SK-N-MC (cell line): ENCODE measurements around the gene HOXA5.

ENCODE experiments used
- DNase-seq: peaks from one replicate; pipeline ENCODE4 v3.0.0-alpha.2; 2011; ENCODE audit warnings: low read depth, low spot score
- H3K27ac ChIP-seq: fragments of 200-600 bp; sonication (generic); 2 replicates; pipeline ENCODE4 v1.5.1; 2016; ENCODE audit warnings: mixed run types
- H3K36me3 ChIP-seq: fragments of 200-600 bp; sonication (generic); 2 replicates; pipeline ENCODE4 v1.6.1; 2017; ENCODE audit warnings: antibody characterized with exemption, low read length, mixed read lengths; ENCODE audit not compliant: insufficient read depth
- H3K4me3 ChIP-seq: fragments of 200-600 bp; sonication (generic); 2 replicates; pipeline ENCODE4 v1.5.1; 2016
- H3K9ac ChIP-seq: fragments of 200-600 bp; sonication (generic); 2 replicates; pipeline ENCODE4 v1.8.0; 2017; ENCODE audit warnings: mixed run types, mixed read lengths; ENCODE audit not compliant: insufficient read length
- H3K9me3 ChIP-seq: fragments of 200-600 bp; sonication (generic); 2 replicates; pipeline ENCODE4 v1.6.1; 2017; ENCODE audit warnings: low read depth, mild to moderate bottlenecking, antibody characterized with exemption, low read length, moderate library complexity, mixed read lengths
- EZH2 ChIP-seq: fragments of 200-600 bp; sonication (generic); IDR thresholded peaks from one replicate; pipeline ENCODE4 v1.6.1; 2017; ENCODE audit warnings: antibody characterized with exemption
- FOXP2 ChIP-seq: optimal IDR thresholded peaks from 2 replicates; pipeline ENCODE3; 2011; ENCODE audit warnings: mild to moderate bottlenecking, moderate library complexity; ENCODE audit not compliant: insufficient read depth; ENCODE audit errors: extremely low read length, control extremely low read depth
- POLR2AphosphoS5 ChIP-seq: IDR thresholded peaks from 2 replicates; pipeline ENCODE4 v1.6.1; 2012; ENCODE audit warnings: mild to moderate bottlenecking, low read depth, low read length, borderline replicate concordance

HOXA5 gene

GRCh38 chr7:27094304-27095049 lies 49.0 kb downstream of the HOXA5 start:
- no peak for TF ChIP-seq POLR2AphosphoS5
- no peak for TF ChIP-seq FOXP2
- no peak for TF ChIP-seq EZH2
- Histone ChIP-seq H3K9me3 (no peaks in the 10 kb centered on the region), H3K9ac (no peak overlapping the region), H3K36me3 (no peaks in the 10 kb centered on the region), H3K27ac (no peak overlapping the region), H3K4me3 (no peak overlapping the region)
- DNase-seq = no peak

GRCh38 chr7:27093184-27093895 lies 50.1 kb downstream of the HOXA5 start:
- H3K9ac ChIP-seq = no peak overlapping the region
- DNase-seq = no peak
- no peak overlapping the region for H3K27ac ChIP-seq
- H3K4me3 ChIP-seq = no peak overlapping the region
- no peaks in the 10 kb centered on the region for H3K9me3 ChIP-seq
- H3K36me3 ChIP-seq = no peaks in the 10 kb centered on the region
- no peak for TF ChIP-seq POLR2AphosphoS5
- no peak for TF ChIP-seq EZH2
- no peak for TF ChIP-seq FOXP2

- Histone ChIP-seq H3K36me3 (no peaks in the 10 kb centered on the region), H3K4me3 (no peak overlapping the region), H3K9ac (no peak overlapping the region), H3K27ac (no peak overlapping the region), H3K9me3 (no peaks in the 10 kb centered on the region)
- TF ChIP-seq POLR2AphosphoS5 (no peak), FOXP2 (no peak), EZH2 (no peak)
- no peak for DNase-seq
These were observed 50.7 kb downstream of the HOXA5 start for GRCh38 chr7:27092819-27093110.

GRCh38 chr7:27091941-27092818 lies 51.3 kb downstream of the HOXA5 start:
- H3K4me3 ChIP-seq = no peak overlapping the region
- TF ChIP-seq POLR2AphosphoS5 = no peak
- TF ChIP-seq EZH2 = no peak
- no peak for TF ChIP-seq FOXP2
- no peak for DNase-seq
- H3K27ac ChIP-seq = no peak overlapping the region
- no peak overlapping the region for H3K9ac ChIP-seq
- no peaks in the 10 kb centered on the region for H3K36me3 ChIP-seq
- no peaks in the 10 kb centered on the region for H3K9me3 ChIP-seq

- H3K36me3 ChIP-seq = no peaks in the 10 kb centered on the region
- no peak for DNase-seq
- no peak overlapping the region for H3K9ac ChIP-seq
- no peaks in the 10 kb centered on the region for H3K9me3 ChIP-seq
- no peak overlapping the region for H3K27ac ChIP-seq
- no peak overlapping the region for H3K4me3 ChIP-seq
- no peak for TF ChIP-seq POLR2AphosphoS5
- TF ChIP-seq EZH2 = no peak
- TF ChIP-seq FOXP2 = no peak
These were observed 52.4 kb downstream of the HOXA5 start for GRCh38 chr7:27091105-27091504.
